HepG2 (cell line): Measurements from ENCODE around the gene PTGR1. TPM values are rescaled to one million over a fixed set of nuclear protein-coding genes. Genes with fewer than 3 reads are reported as not detected.

Experiments
- ATAC-seq: fragments of 200-7000 bp; cut with Tn5 transposase; 3 replicates; pipeline ENCODE4 v1.9.1; 2020; ENCODE audit warnings: mild to moderate bottlenecking, moderate library complexity
- BruUV-seq: library from RNA; stranded (reverse); fragments of 400-500 nt; replicated peaks from 2 replicates; lab custom pipeline; 2021; lab: Mats Ljungman, UMichigan
- CTCF ChIA-PET: fragments of 300-600 bp; formaldehyde crosslinking; extraction: SDS; loops from one replicate; lab custom pipeline; 2021; ENCODE audit warnings: low total read pairs, inconsistent platforms, low intra/inter-chr PET ratio; lab: Yijun Ruan, JAX
- POLR2A ChIA-PET: fragments of 350-600 bp; sonication (Branson Sonifier 250); formaldehyde crosslinking; loops from one replicate; lab custom pipeline; 2020; ENCODE audit warnings: antibody characterized with exemption, inconsistent platforms; lab: Yijun Ruan, JAX
- DNase-seq: peaks from one replicate; pipeline ENCODE4 v3.0.0-alpha.2; 2015; ENCODE audit warnings: low spot score
- FAIRE-seq: peaks from 3 replicates; lab custom pipeline; 2011; peaks lifted over from hg19 to GRCh38; lab: Jason Lieb, UNC
- H2AFZ ChIP-seq: one replicate; pipeline ENCODE4 v1.6.1; 2011; ENCODE audit warnings: low read length, inconsistent platforms
- H3K27ac ChIP-seq: fragments of 300-600 bp; 3 replicates; pipeline ENCODE4 v1.8.0; 2011; ENCODE audit warnings: mixed run types, mild to moderate bottlenecking, mixed read lengths, low read length, inconsistent platforms; ENCODE audit not compliant: insufficient read depth; ENCODE audit errors: extremely low read length
- H3K27me3 ChIP-seq, 2 experiments: fragments of 200-600 bp in 1 of 2; 2 replicates in 1 of 2; 3 replicates in 1 of 2; pipeline versions ENCODE4 v1.6.0 to v1.8.0; 2011; ENCODE audit warnings: low read length in 2 of 2, mild to moderate bottlenecking in 2 of 2, moderate library complexity in 2 of 2, inconsistent platforms in 1 of 2; ENCODE audit not compliant: insufficient read depth in 2 of 2, control insufficient read depth in 1 of 2
- H3K36me3 ChIP-seq, 2 experiments: fragments of 200-600 bp in 1 of 2; replicated peaks in 1 of 2; 2 replicates in 1 of 2; 3 replicates in 1 of 2; pipeline versions ENCODE4 v1.5.1 to v1.8.0; 2011; ENCODE audit warnings: low read length in 2 of 2, inconsistent platforms in 1 of 2; ENCODE audit not compliant: insufficient read depth in 2 of 2, control insufficient read depth in 1 of 2
- H3K4me1 ChIP-seq: 2 replicates; pipeline ENCODE4 v1.5.1; 2012; ENCODE audit warnings: low read length, inconsistent platforms; ENCODE audit not compliant: insufficient read depth
- H3K4me2 ChIP-seq: 2 replicates; pipeline ENCODE4 v1.6.0; 2011; ENCODE audit warnings: low read depth, low read length, inconsistent platforms
- H3K4me3 ChIP-seq, 3 experiments: fragments of 200-600 bp in 1 of 3; sonication (generic), shearing (Covaris generic) in 1 of 3; replicated peaks in 1 of 3; 2 replicates each; pipeline ENCODE4 v1.5.1; 2011 to 2016; ENCODE audit warnings: low read length in 3 of 3, inconsistent platforms in 2 of 3, low read depth in 2 of 3, mild to moderate bottlenecking in 2 of 3, control low read depth in 1 of 3, mixed read lengths in 1 of 3; ENCODE audit not compliant: insufficient read depth in 1 of 3
- H3K79me2 ChIP-seq: one replicate; pipeline ENCODE4 v1.6.1; 2011; ENCODE audit warnings: low read length, inconsistent platforms; ENCODE audit not compliant: insufficient read depth
- H3K9ac ChIP-seq: 2 replicates; pipeline ENCODE4 v1.6.0; 2011; ENCODE audit warnings: mild to moderate bottlenecking, low read depth, low read length, inconsistent platforms; ENCODE audit not compliant: insufficient read depth
- H3K9me3 ChIP-seq: 2 replicates; pipeline ENCODE4 v1.5.1; 2012; ENCODE audit warnings: mild to moderate bottlenecking, low read length
- H4K20me1 ChIP-seq: 2 replicates; pipeline ENCODE4 v1.6.0; 2011; ENCODE audit warnings: inconsistent platforms, mild to moderate bottlenecking, low read length, moderate library complexity; ENCODE audit not compliant: insufficient read depth
- ELF3 ChIP-seq: IDR thresholded peaks from 2 replicates; pipeline ENCODE4 v1.6.1; 2016; ENCODE audit warnings: missing genetic modification reagents, missing compliant biosample characterization
- HIVEP1 ChIP-seq: sonication (generic); formaldehyde crosslinking; IDR thresholded peaks from 2 replicates; pipeline ENCODE4 v1.4.0; 2020; ENCODE audit warnings: mild to moderate bottlenecking, missing genetic modification reagents
- MXI1 ChIP-seq: IDR thresholded peaks from 3 replicates; pipeline ENCODE4 v1.6.1; 2012; ENCODE audit warnings: low read depth, low read length, inconsistent platforms, borderline replicate concordance
- MYC ChIP-seq: sonication (generic); formaldehyde crosslinking; IDR thresholded peaks from 2 replicates; pipeline ENCODE4 v1.9.0; 2021; ENCODE audit warnings: missing genetic modification reagents, borderline replicate concordance
- NFATC3 ChIP-seq: sonication (generic); formaldehyde crosslinking; IDR thresholded peaks from 2 replicates; pipeline ENCODE4 v1.5.1; 2020; ENCODE audit warnings: mild to moderate bottlenecking, missing genetic modification reagents
- POLR2A ChIP-seq, 2 experiments: IDR thresholded peaks; 2 replicates each; pipeline ENCODE4 v1.6.1; 2011; ENCODE audit warnings: low read depth in 2 of 2, low read length in 2 of 2, mild to moderate bottlenecking in 1 of 2, moderate library complexity in 1 of 2; ENCODE audit not compliant: insufficient read depth in 1 of 2
- TFAP4 ChIP-seq: sonication (generic); IDR thresholded peaks from 2 replicates; pipeline ENCODE4 v1.6.1; 2016; ENCODE audit warnings: low read depth, borderline replicate concordance
- ZC3H13 ChIP-seq: sonication (generic); formaldehyde crosslinking; IDR thresholded peaks from 2 replicates; pipeline ENCODE4 v1.8.1; 2023; ENCODE audit warnings: mild to moderate bottlenecking, missing genetic modification reagents, moderate library complexity
- ZNF101 ChIP-seq: sonication (generic); formaldehyde crosslinking; IDR thresholded peaks from 2 replicates; pipeline ENCODE4 v1.4.0; 2020; ENCODE audit warnings: mild to moderate bottlenecking, low read depth, missing genetic modification reagents, borderline replicate concordance
- ZNF230 ChIP-seq: sonication (generic); formaldehyde crosslinking; IDR thresholded peaks from 2 replicates; pipeline ENCODE4 v1.4.0; 2020; ENCODE audit warnings: mild to moderate bottlenecking, missing genetic modification reagents
- ZNF296 ChIP-seq: sonication (generic); formaldehyde crosslinking; conservative IDR thresholded peaks from 2 replicates; pipeline ENCODE4 v1.5.0; 2020; ENCODE audit warnings: mild to moderate bottlenecking, missing genetic modification reagents
- ZNF781 ChIP-seq: sonication (generic); formaldehyde crosslinking; IDR thresholded peaks from 2 replicates; pipeline ENCODE4 v1.5.1; 2020; ENCODE audit warnings: borderline replicate concordance, mild to moderate bottlenecking, missing genetic modification reagents; ENCODE audit errors: not compliant biosample characterization
- ZNF792 ChIP-seq: IDR thresholded peaks from 2 replicates; pipeline ENCODE4 v1.6.1; 2016
- ZZZ3 ChIP-seq: sonication (generic); formaldehyde crosslinking; IDR thresholded peaks from 2 replicates; pipeline ENCODE4 v1.4.0; 2020; ENCODE audit warnings: missing genetic modification reagents, mild to moderate bottlenecking, borderline replicate concordance
- WGBS: methylation state at CpG from one replicate; pipeline ENCODE4 v1.1.6; 2017; ENCODE audit warnings: low lambda C conversion rate; 5-methylcytosine and 5-hydroxymethylcytosine counted together
- in situ Hi-C: cut with HindIII; loops from 2 replicates; pipeline ENCODE4 v1.10.0; 2017; ENCODE audit warnings: low pct_unique_long_range_greater_than_20kb; ENCODE audit not compliant: extremely low pct_ligation_motif_present
- intact Hi-C: fragments of 100-400 bp; cut with micrococcal nuclease; formaldehyde crosslinking; loops from one replicate; pipeline ENCODE4 v1.10.0; 2022; ENCODE audit not compliant: unreplicated experiment
- polyA plus RNA-seq, 8 experiments: library from polyadenylated mRNA; depleted of rRNA in 3 of 8; stranded (reverse) in 7 of 8; unstranded in 1 of 8; fragments of >200 nt; fragmentation: Illumina TruSeq in 4 of 8; extraction: Trizol in 4 of 8; gene quantifications; 2 replicates each; pipeline versions ENCODE4 v1.2.1 to v1.2.3, GENCODE V29; 2011 to 2016; ENCODE audit warnings: low read depth in 4 of 8, missing spikeins in 1 of 8, mixed read lengths in 1 of 8; ENCODE audit not compliant: insufficient read depth in 1 of 8
- total RNA-seq, 5 experiments: library from RNA; depleted of rRNA; stranded (reverse); fragments of >200 nt; fragmentation: Illumina TruSeq; extraction: Trizol; gene quantifications; 2 replicates each; pipeline ENCODE4 v1.2.3, GENCODE V29; 2016; ENCODE audit warnings: low read depth in 1 of 5
- TF ChIP-seq, protein P1 (sequence below): sonication (generic); formaldehyde crosslinking; IDR thresholded peaks from 2 replicates; pipeline ENCODE4 v1.8.0; 2022; ENCODE audit warnings: mild to moderate bottlenecking, missing genetic modification reagents, borderline replicate concordance
- TF ChIP-seq, protein P2 (sequence below): sonication (generic); formaldehyde crosslinking; IDR thresholded peaks from 2 replicates; pipeline ENCODE4 v1.8.1; 2023; ENCODE audit warnings: mild to moderate bottlenecking, inconsistent platforms, moderate library complexity, missing genetic modification reagents, borderline replicate concordance

The PTGR1 gene
- total and polyA plus RNA-seq, 2 of the 13 experiments (the other 11 are each of a cell fraction or from before 2014, with no cell fraction given): 6.0 to 15.8 TPM

- in situ Hi-C loops: no loop called here
- no peak for ATAC-seq
These were observed 10.6 kb downstream of the PTGR1 start for GRCh38 chr9:111588846-111589245.

More at GRCh38 chr9:111588846-111589245, 10.6 kb downstream of the PTGR1 start:
- Histone ChIP-seq H3K27ac (no peak overlapping the region), H3K4me2 (no peak overlapping the region), H3K9me3 (no peaks in the 10 kb centered on the region), H3K4me1 (no peaks in the 10 kb centered on the region), H2AFZ (no peak overlapping the region), H3K79me2 (no peaks in the 10 kb centered on the region), H4K20me1 (no peaks in the 10 kb centered on the region), H3K9ac (no peak overlapping the region), H3K4me3 (no peak overlapping the region), H3K27me3 (no peaks in the 10 kb centered on the region), H3K36me3 (no peaks in the 10 kb centered on the region)
- ChIA-PET CTCF (no interaction called here), POLR2A (no interaction called here)
- intact Hi-C loops: no loop called here
- FAIRE-seq (no peak), DNase-seq (no peak)
- no peak for TF ChIP-seq ZC3H13 (CRISPR knock-in tag)
- no peak for TF ChIP-seq POLR2A (IDR thresholded peaks at IDR 0.05; ENCODE audit: insufficient read depth in 1 of 2, low read depth in 2 of 2, low read length in 2 of 2)
- no peak for TF ChIP-seq ZZZ3 (CRISPR knock-in tag)
- no peak for TF ChIP-seq ZNF230 (CRISPR knock-in tag)
- TF ChIP-seq, protein P1, sequence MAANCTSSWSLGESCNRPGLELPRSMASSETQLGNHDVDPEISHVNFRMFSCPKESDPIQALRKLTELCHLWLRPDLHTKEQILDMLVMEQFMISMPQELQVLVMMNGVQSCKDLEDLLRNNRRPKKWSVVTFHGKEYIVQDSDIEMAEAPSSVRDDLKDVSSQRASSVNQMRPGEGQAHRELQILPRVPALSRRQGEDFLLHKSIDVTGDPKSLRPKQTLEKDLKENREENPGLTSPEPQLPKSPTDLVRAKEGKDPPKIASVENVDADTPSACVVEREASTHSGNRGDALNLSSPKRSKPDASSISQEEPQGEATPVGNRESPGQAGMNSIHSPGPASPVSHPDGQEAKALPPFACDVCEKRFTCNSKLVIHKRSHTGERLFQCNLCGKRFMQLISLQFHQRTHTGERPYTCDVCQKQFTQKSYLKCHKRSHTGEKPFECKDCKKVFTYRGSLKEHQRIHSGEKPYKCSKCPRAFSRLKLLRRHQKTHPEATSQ: no peak
- TF ChIP-seq HIVEP1 (CRISPR knock-in tag): no peak
- TF ChIP-seq MYC (CRISPR knock-in tag): no peak
- TF ChIP-seq MXI1: no peak
- TF ChIP-seq ZNF792: no peak
- no peak for TF ChIP-seq NFATC3 (CRISPR knock-in tag)
- no peak for TF ChIP-seq ZNF781
- TF ChIP-seq ELF3 (CRISPR knock-in tag): no peak
- TF ChIP-seq ZNF296: no peak
- TF ChIP-seq ZNF101 (CRISPR knock-in tag): no peak
- TF ChIP-seq, protein P2, sequence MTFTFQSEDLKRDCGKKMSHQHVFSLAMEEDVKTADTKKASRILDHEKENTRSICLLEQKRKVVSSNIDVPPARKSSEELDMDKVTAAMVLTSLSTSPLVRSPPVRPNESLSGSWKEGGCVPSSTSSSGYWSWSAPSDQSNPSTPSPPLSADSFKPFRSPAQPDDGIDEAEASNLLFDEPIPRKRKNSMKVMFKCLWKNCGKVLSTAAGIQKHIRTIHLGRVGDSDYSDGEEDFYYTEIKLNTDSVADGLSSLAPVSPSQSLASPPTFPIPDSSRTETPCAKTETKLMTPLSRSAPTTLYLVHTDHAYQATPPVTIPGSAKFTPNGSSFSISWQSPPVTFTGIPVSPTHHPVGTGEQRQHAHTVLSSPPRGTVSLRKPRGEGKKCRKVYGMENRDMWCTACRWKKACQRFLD (CRISPR knock-in tag): no peak
- no peak for TF ChIP-seq TFAP4
- WGBS: 94% methylated on average over 5 of the region's 5 CpGs
- BruUV-seq: no TSS peak
